ENCODE data around the gene NPBWR2.

GRCh38 chr20:64092258-64093012, 14.9 kb downstream of the NPBWR2 start:
- TF ChIP-seq, protein P1, sequence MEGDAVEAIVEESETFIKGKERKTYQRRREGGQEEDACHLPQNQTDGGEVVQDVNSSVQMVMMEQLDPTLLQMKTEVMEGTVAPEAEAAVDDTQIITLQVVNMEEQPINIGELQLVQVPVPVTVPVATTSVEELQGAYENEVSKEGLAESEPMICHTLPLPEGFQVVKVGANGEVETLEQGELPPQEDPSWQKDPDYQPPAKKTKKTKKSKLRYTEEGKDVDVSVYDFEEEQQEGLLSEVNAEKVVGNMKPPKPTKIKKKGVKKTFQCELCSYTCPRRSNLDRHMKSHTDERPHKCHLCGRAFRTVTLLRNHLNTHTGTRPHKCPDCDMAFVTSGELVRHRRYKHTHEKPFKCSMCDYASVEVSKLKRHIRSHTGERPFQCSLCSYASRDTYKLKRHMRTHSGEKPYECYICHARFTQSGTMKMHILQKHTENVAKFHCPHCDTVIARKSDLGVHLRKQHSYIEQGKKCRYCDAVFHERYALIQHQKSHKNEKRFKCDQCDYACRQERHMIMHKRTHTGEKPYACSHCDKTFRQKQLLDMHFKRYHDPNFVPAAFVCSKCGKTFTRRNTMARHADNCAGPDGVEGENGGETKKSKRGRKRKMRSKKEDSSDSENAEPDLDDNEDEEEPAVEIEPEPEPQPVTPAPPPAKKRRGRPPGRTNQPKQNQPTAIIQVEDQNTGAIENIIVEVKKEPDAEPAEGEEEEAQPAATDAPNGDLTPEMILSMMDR (IDR thresholded peaks at IDR 0.05; ENCODE audit: low read length), result no peak
- no peak for TF ChIP-seq EZH2 (IDR thresholded peaks at IDR 0.05; ENCODE audit: borderline replicate concordance, low read length)
